ENCODE data around the gene NMT1.
A peak's percentile ranks its signal among the peaks of the same experiment; 100 is the strongest.

The NMT1 gene

GRCh38 chr17:45018514-45018847, 42.6 kb upstream of the NMT1 start:
- Mint-ChIP-seq H3K4me3 (peak overlapping the region; percentile 88 to 94 (median 89)), H3K36me3 (ENCODE audit: low read depth) (peaks cover 3% of the 10 kb centered on the region), H3K27me3 (ENCODE audit: low read depth) (peaks cover 33% of the 10 kb centered on the region), H3K27ac (peak overlapping the region; percentile 37 to 78 (median 61)), H3K4me1 (peaks cover 45% of the 10 kb centered on the region), H3K9me3 (no peaks in the 10 kb centered on the region)
- TF ChIP-seq, protein P1, sequence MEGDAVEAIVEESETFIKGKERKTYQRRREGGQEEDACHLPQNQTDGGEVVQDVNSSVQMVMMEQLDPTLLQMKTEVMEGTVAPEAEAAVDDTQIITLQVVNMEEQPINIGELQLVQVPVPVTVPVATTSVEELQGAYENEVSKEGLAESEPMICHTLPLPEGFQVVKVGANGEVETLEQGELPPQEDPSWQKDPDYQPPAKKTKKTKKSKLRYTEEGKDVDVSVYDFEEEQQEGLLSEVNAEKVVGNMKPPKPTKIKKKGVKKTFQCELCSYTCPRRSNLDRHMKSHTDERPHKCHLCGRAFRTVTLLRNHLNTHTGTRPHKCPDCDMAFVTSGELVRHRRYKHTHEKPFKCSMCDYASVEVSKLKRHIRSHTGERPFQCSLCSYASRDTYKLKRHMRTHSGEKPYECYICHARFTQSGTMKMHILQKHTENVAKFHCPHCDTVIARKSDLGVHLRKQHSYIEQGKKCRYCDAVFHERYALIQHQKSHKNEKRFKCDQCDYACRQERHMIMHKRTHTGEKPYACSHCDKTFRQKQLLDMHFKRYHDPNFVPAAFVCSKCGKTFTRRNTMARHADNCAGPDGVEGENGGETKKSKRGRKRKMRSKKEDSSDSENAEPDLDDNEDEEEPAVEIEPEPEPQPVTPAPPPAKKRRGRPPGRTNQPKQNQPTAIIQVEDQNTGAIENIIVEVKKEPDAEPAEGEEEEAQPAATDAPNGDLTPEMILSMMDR (IDR thresholded peaks at IDR 0.05; ENCODE audit: unreplicated experiment in 3 of 3): no peak

- peak overlapping the region; percentile 37 to 78 (median 61) for H3K27ac Mint-ChIP-seq
- TF ChIP-seq, protein P1 (IDR thresholded peaks at IDR 0.05; ENCODE audit: unreplicated experiment in 3 of 3): peak; percentile 24 to 50 (median 37)
- H3K9me3 Mint-ChIP-seq: no peaks in the 10 kb centered on the region
- H3K27me3 Mint-ChIP-seq (ENCODE audit: low read depth): peaks cover 33% of the 10 kb centered on the region
- H3K4me3 Mint-ChIP-seq: peak overlapping the region; percentile 88 to 94 (median 89)
- peaks cover 7% of the 10 kb centered on the region for H3K36me3 Mint-ChIP-seq (ENCODE audit: low read depth)
- peaks cover 42% of the 10 kb centered on the region for H3K4me1 Mint-ChIP-seq
Measured at GRCh38 chr17:45018848-45019711, 42.0 kb upstream of the NMT1 start.

GRCh38 chr17:45020354-45021138, 40.6 kb upstream of the NMT1 start:
- Mint-ChIP-seq H3K27ac (peak overlapping the region in 1 of 3 experiments; percentile 18), H3K27me3 (ENCODE audit: low read depth) (peaks cover 33% of the 10 kb centered on the region), H3K4me3 (peak overlapping the region; percentile 66 to 76 (median 71)), H3K36me3 (ENCODE audit: low read depth) (peaks cover 10% of the 10 kb centered on the region), H3K9me3 (no peaks in the 10 kb centered on the region), H3K4me1 (peaks cover 42% of the 10 kb centered on the region)
- TF ChIP-seq, protein P1 (IDR thresholded peaks at IDR 0.05; ENCODE audit: unreplicated experiment in 3 of 3): no peak

DNA sequence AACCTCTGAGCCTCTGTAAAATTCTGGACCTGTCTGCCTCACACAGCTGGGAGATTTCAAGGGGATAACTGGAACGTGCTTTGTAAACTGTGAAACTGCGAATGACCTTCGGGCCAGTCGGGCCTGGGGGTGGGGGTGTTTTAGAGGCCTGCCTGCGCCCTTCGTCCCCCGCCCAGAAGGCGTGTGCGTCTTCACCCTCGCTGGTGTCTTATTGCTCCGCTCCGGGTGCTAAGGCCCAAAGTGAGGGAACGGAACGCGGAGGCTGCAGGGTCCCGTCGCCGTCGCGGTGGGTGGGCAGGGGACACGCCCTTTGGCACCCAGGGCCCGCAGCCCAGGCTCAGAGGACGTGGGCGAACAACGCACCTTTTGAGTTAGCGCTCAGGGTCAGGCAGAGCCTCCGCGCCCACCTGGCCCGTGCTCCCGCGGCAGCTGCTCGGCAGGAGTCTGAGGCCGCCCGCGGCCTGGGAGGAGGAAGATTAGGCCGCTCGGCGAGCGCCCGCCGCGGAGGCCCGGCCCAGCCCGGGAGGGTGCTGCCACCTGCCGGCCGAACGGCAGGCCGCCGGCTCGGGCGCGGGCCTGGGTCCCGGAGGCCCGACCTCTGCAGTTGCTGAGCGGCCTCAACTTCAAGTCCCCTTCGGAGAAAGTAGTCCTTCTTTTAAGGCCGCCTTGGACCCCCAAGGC, 39.4 kb upstream of the NMT1 start:
- H3K9me3 Mint-ChIP-seq: no peaks in the 10 kb centered on the region
- peaks cover 14% of the 10 kb centered on the region for H3K36me3 Mint-ChIP-seq (ENCODE audit: low read depth)
- peak overlapping the region; percentile 53 to 71 (median 66) for H3K4me3 Mint-ChIP-seq
- TF ChIP-seq, protein P1 (IDR thresholded peaks at IDR 0.05; ENCODE audit: unreplicated experiment in 3 of 3): peak; percentile 93
- H3K27ac Mint-ChIP-seq: peak overlapping the region in 1 of 3 experiments; percentile 18
- H3K27me3 Mint-ChIP-seq (ENCODE audit: low read depth): peaks cover 29% of the 10 kb centered on the region
- H3K4me1 Mint-ChIP-seq: peaks cover 35% of the 10 kb centered on the region

GRCh38 chr17:45022288-45022648, 38.8 kb upstream of the NMT1 start:
- Mint-ChIP-seq H3K36me3 (ENCODE audit: low read depth) (peaks cover 19% of the 10 kb centered on the region), H3K27ac (no peak overlapping the region), H3K4me3 (no peak overlapping the region), H3K27me3 (ENCODE audit: low read depth) (peaks cover 27% of the 10 kb centered on the region), H3K4me1 (peaks cover 34% of the 10 kb centered on the region), H3K9me3 (no peaks in the 10 kb centered on the region)
- TF ChIP-seq, protein P1 (IDR thresholded peaks at IDR 0.05; ENCODE audit: unreplicated experiment in 3 of 3): no peak

All from nephron (organoid).